ENCODE measurements around the gene TNFAIP8L1.

- TF ChIP-seq CTCF (IDR thresholded peaks at IDR 0.05; ENCODE audit: low read depth, low read length, missing input control) = no peak
- TF ChIP-seq RAD21 (IDR thresholded peaks at IDR 0.05) = no peak
- no peak for TF ChIP-seq TAF1 (conservative IDR thresholded peaks at IDR 0.05)
- no peak for TF ChIP-seq GABPA (IDR thresholded peaks at IDR 0.05 in 1 of 2, conservative IDR thresholded peaks at IDR 0.05 in 1 of 2)
- no peak for TF ChIP-seq YY1 (IDR thresholded peaks at IDR 0.05)
- TF ChIP-seq, protein P1, sequence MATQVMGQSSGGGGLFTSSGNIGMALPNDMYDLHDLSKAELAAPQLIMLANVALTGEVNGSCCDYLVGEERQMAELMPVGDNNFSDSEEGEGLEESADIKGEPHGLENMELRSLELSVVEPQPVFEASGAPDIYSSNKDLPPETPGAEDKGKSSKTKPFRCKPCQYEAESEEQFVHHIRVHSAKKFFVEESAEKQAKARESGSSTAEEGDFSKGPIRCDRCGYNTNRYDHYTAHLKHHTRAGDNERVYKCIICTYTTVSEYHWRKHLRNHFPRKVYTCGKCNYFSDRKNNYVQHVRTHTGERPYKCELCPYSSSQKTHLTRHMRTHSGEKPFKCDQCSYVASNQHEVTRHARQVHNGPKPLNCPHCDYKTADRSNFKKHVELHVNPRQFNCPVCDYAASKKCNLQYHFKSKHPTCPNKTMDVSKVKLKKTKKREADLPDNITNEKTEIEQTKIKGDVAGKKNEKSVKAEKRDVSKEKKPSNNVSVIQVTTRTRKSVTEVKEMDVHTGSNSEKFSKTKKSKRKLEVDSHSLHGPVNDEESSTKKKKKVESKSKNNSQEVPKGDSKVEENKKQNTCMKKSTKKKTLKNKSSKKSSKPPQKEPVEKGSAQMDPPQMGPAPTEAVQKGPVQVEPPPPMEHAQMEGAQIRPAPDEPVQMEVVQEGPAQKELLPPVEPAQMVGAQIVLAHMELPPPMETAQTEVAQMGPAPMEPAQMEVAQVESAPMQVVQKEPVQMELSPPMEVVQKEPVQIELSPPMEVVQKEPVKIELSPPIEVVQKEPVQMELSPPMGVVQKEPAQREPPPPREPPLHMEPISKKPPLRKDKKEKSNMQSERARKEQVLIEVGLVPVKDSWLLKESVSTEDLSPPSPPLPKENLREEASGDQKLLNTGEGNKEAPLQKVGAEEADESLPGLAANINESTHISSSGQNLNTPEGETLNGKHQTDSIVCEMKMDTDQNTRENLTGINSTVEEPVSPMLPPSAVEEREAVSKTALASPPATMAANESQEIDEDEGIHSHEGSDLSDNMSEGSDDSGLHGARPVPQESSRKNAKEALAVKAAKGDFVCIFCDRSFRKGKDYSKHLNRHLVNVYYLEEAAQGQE (IDR thresholded peaks at IDR 0.05) = no peak
- no peak for TF ChIP-seq JUND (IDR thresholded peaks at IDR 0.05)
- no peak for TF ChIP-seq FOXA1 (IDR thresholded peaks at IDR 0.05)
Observed at GRCh38 chr19:4695224-4695731, 56.0 kb downstream of the TNFAIP8L1 start.

All from liver (tissue), 3 donors.